Kidney epithelial cell (primary cell): ENCODE results near the gene TNRC6C. TPM values are rescaled to one million over a fixed set of nuclear protein-coding genes. Genes with fewer than 3 reads are reported as not detected.

Experiments used
- DNase-seq: peaks from one replicate; pipeline ENCODE4 v3.0.0-alpha.2; 2010; ENCODE audit warnings: low read depth
- H3K27me3 ChIP-seq: 2 replicates; pipeline ENCODE4 v1.6.0; 2011; ENCODE audit warnings: low read length; ENCODE audit not compliant: control insufficient read depth, insufficient read depth
- H3K36me3 ChIP-seq: 2 replicates; pipeline ENCODE4 v1.5.1; 2011; ENCODE audit warnings: low read length; ENCODE audit not compliant: control insufficient read depth, insufficient read depth
- H3K4me3 ChIP-seq: 2 replicates; pipeline ENCODE4 v1.5.1; 2011; ENCODE audit warnings: low read depth, mild to moderate bottlenecking, control low read depth, low read length
- CTCF ChIP-seq: IDR thresholded peaks from 2 replicates; pipeline ENCODE4 v1.5.1; 2011; ENCODE audit warnings: mild to moderate bottlenecking, moderate library complexity, low read length, control low read depth, inconsistent platforms; ENCODE audit not compliant: insufficient read depth, poor library complexity, severe bottlenecking
- total RNA-seq: library from RNA; depleted of rRNA; stranded (reverse); fragments of >200 nt; gene quantifications from 2 replicates; pipeline ENCODE4 v1.2.3, GENCODE V29; 2015

Gene TNRC6C
- total RNA-seq, 1 donor from 2014 or later = 5.3 TPM

DNA sequence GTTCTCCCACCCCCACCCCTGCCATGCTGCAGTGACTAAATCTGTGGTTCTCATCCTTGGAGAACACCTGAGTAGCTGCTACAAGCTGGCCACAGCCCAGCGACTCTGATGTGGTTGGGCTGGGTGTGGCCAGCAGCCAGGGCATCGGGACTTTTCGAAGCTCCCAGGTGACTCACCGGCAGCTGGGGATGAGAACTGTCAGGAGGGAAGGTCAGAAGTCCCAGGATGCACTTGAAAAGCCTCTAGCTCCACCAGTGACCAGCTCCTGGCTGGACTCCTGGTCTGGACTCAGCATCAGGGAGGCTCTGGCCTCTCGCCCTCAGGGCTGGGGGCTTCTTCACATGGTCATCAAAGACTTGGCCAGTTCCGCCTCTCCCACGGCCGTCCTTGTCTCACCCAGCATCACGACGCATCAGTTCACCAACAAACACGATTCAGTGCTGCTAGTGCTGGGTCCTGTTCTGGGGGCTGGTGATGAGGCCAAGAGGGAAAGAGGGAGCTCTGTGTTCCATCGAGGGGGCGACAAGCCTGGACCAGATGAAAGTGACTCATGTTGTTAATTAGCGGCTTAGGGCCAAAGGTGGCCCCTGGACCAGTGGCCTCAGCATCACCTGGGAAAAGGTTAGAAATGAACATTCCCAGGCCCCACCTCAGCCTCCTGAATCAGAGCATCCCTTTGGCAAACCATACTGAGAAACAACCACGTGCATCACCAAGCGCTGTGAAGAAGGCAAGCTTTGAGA is 183.8 kb downstream of the TNRC6C start:
- Histone ChIP-seq H3K4me3 (no peak overlapping the region), H3K36me3 (no peaks in the 10 kb centered on the region), H3K27me3 (no peaks in the 10 kb centered on the region)
- peak; percentile 93 for DNase-seq
- no peak for TF ChIP-seq CTCF

DNA sequence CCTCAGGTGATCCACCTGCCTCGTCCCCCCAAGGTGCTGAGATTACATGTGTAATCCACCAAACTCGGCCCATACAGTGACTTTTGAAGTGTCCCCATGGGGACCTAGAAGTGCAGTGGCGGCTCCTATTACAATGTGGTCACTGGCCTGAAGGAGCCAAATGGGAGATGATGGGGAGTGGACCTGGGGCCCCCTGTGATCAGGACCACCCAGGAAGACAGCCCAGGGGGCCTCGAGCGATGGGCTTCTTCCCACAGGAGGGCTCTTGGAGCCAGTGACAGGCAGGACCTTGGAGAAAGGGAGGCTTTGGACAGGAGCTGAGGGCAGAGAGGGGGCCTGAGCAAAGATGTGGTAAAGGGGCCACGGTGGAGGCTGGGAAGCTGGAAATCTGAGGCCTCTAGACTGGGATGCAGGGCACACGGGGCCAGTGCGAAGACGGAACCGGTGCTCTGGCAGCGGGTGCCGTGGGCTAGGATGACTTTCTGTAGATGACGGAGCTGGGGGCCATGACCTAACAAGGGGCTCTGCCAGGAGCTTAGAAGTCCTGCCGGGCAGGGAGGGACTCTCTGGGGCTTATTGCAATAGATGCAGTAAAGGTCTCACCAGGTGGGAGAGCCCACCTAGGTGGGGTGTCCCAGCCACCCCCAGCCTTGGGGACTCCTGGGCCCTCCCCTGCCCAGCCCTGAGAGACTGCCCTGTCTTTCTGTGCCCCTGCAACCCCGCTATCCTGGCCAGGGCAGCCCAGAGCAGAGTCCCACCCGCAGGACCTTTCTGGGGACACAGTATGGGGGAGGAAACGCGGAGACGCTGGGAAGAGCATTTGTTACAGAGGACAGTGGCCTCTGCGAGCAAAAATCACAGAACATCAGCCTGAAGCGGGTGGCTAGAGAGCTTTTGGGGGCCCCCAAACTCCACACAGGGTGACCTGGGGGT is 185.0 kb downstream of the TNRC6C start:
- Histone ChIP-seq H3K36me3 (no peaks in the 10 kb centered on the region), H3K4me3 (no peak overlapping the region), H3K27me3 (no peaks in the 10 kb centered on the region)
- TF ChIP-seq CTCF = no peak
- no peak for DNase-seq

DNA sequence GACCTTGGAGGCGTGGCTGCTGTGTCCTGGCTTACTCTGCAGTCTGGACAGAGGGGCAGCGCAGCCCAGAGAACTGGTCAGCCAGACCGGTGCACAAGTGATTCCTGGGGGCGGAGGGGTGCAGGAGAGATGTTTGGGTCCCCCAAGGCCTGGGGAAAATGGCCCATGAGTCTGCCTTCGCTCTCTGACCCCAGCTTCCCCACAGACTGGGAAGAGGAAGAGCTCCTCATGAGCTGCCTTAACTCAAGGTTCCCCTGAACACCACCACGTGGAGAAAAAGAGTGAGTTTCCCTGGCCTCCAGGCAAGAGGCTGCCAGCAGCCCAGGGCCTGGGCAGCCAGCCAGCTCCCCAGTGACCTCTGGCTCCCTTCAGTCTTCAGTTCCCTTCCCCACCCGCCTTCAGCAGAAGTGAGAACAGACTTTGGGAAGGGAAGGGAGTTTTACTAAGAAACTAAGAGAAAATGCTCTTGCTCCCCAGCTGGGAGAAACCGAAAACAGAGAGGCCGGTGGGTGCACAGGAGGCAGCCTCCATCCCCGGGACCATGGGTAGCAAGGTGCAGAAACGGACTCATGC is 185.7 kb downstream of the TNRC6C start:
- no peak for TF ChIP-seq CTCF
- H3K27me3 ChIP-seq = no peaks in the 10 kb centered on the region
- no peak overlapping the region for H3K4me3 ChIP-seq
- DNase-seq = no peak
- H3K36me3 ChIP-seq = no peaks in the 10 kb centered on the region

DNA sequence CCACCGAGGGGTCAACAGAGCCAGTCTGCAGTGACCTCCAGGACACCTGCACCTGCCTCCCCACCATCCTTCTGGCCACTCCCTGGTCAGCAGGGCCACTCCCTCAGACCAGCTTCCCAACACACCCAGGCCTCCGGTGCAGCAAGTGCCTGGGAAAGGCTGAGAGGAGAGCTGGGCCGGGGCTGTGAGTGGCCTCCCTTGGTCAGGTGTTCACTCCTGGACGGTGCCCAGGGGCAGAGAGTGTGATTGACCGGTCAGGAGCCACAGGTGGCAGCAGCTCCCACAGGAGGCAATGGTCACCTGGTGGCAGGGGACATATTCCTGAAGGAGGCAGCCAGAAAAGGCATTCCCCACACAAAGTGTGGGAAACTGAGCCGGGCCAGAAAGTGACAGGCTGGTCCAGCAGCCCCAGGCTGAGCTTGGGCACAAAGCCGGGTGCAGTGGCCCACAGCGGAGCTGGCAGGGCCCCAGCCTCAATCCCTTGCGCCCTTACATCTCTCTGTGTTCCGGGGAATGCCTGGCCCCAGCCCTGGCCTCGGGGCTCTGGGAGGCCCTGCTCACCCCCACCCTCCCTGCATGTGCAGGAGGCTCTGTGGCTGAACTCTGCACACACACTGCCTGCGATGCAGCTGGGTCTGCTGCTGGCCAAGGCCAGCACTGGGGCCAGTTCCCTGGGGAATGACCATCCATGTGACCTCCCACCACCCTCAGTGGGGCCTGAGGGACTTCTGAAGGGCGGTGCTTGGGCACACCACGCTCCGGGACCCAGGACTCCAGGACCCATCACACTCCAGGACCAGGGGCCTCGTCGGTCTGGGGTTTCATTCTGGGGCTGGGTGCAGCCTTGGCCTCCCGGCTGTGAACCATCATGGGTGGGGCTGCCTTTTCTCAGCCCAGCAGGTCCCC is 186.5 kb downstream of the TNRC6C start:
- Histone ChIP-seq H3K27me3 (no peaks in the 10 kb centered on the region), H3K36me3 (no peaks in the 10 kb centered on the region), H3K4me3 (no peak overlapping the region)
- no peak for TF ChIP-seq CTCF
- DNase-seq = no peak

DNA sequence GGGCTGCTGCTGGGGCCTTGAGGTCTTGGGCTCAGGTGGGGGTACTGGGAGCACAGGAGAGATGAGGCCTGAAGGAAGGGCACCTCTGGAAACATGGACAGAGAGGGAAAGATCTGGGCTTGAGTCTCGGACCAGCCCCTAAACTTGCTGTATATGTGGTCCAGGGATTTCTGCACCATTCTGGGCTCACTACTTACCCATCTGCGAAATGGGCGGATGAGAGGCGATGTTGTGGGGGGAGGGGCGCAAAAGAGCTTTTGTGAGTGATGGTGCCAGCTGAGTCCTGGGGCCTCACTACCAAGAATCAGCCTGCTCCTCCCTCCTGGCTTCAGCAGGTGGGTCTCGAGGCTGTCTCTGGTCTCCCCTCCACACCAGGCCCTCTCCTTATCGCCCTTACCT is 188.0 kb downstream of the TNRC6C start:
- no peaks in the 10 kb centered on the region for H3K27me3 ChIP-seq
- no peaks in the 10 kb centered on the region for H3K36me3 ChIP-seq
- no peak overlapping the region for H3K4me3 ChIP-seq
- TF ChIP-seq CTCF = no peak
- DNase-seq = no peak
